Natural killer cell (primary cell): ENCODE data around the gene AGPAT4. TPM values are rescaled to one million over a fixed set of nuclear protein-coding genes. Genes with fewer than 3 reads are reported as not detected.

Experiments used
- ATAC-seq, 3 donors: fragments of 150-1000 bp in 2 of 3; fragments of 200-7000 bp in 1 of 3; cut with Tn5 transposase; 1 replicate in 1 of 3; 2 replicates in 2 of 3; pipeline ENCODE4 v1.10.0; 2021; ENCODE audit warnings: mild to moderate bottlenecking in 2 of 3, moderate library complexity in 2 of 3
- DNase-seq, 2 donors: peaks; one replicate each; pipeline versions ENCODE4 v3.0.0 to v3.0.0-alpha.2; 2013 to 2021; ENCODE audit warnings: mixed read lengths in 1 of 2
- H3K27ac ChIP-seq: one replicate; pipeline ENCODE4 v1.5.1; 2013; ENCODE audit warnings: mild to moderate bottlenecking, low read length
- H3K27me3 ChIP-seq: one replicate; pipeline ENCODE4 v1.6.1; 2013; ENCODE audit warnings: low read length; ENCODE audit not compliant: control insufficient read depth, insufficient read depth
- H3K36me3 ChIP-seq: one replicate; pipeline ENCODE4 v1.6.1; 2013; ENCODE audit warnings: low read length; ENCODE audit not compliant: control insufficient read depth, insufficient read depth
- H3K4me1 ChIP-seq: one replicate; pipeline ENCODE4 v1.6.1; 2013; ENCODE audit warnings: low read length; ENCODE audit not compliant: control insufficient read depth, insufficient read depth
- H3K4me3 ChIP-seq: one replicate; pipeline ENCODE4 v1.5.1; 2013; ENCODE audit warnings: low read length
- H3K9me3 ChIP-seq: one replicate; pipeline ENCODE4 v1.6.1; 2013; ENCODE audit warnings: low read length; ENCODE audit not compliant: control insufficient read depth, insufficient read depth
- H3K27ac Mint-ChIP-seq, 2 donors: one replicate each; pipeline ENCODE4 v1.8.0; 2022; ENCODE audit warnings: mild to moderate bottlenecking in 2 of 2, mixed read lengths in 2 of 2, moderate library complexity in 1 of 2
- H3K27me3 Mint-ChIP-seq, 2 donors: one replicate each; pipeline ENCODE4 v1.8.0; 2022; ENCODE audit warnings: low read depth in 2 of 2, mixed read lengths in 2 of 2
- H3K36me3 Mint-ChIP-seq: one replicate; pipeline ENCODE4 v1.8.0; 2022; ENCODE audit warnings: mixed read lengths
- H3K4me1 Mint-ChIP-seq, 2 donors: one replicate each; pipeline ENCODE4 v1.8.0; 2022; ENCODE audit warnings: mixed read lengths in 2 of 2
- H3K4me3 Mint-ChIP-seq: one replicate; pipeline ENCODE4 v1.8.0; 2022; ENCODE audit warnings: mild to moderate bottlenecking, moderate library complexity, mixed read lengths
- H3K9me3 Mint-ChIP-seq, 2 donors: one replicate each; pipeline ENCODE4 v1.8.0; 2022; ENCODE audit warnings: mixed read lengths in 2 of 2
- CTCF ChIP-seq: fragments of 200-600 bp; IDR thresholded peaks from one replicate; pipeline ENCODE4 v1.8.0; 2022; ENCODE audit warnings: antibody characterized with exemption
- WGBS: methylation state at CpG from one replicate; pipeline ENCODE4 v1.1.7; 2013; ENCODE audit warnings: missing lambda C conversion rate; ENCODE audit not compliant: insufficient coverage; 5-methylcytosine and 5-hydroxymethylcytosine counted together
- intact Hi-C: fragments of 100-400 bp; cut with micrococcal nuclease; formaldehyde crosslinking; loops from one replicate; pipeline ENCODE4 v1.14.2; 2022
- total RNA-seq, 4 donors: library from RNA; stranded (reverse); fragments of 120-200 nt in 1 of 4; gene quantifications; one replicate each; pipeline versions ENCODE4 v1.2.3 to v1.2.4, GENCODE V29; 2013 to 2022

Gene AGPAT4
- total RNA-seq, 3 donors from 2014 or later (not counting 1 experiment from before 2014, with no cell fraction given) = 24.5 to 38.1 (median 25.8) TPM

- Histone ChIP-seq H3K36me3 (no peaks in the 10 kb centered on the region), H3K4me1 (no peaks in the 10 kb centered on the region), H3K27ac (no peak overlapping the region), H3K4me3 (no peak overlapping the region), H3K9me3 (no peaks in the 10 kb centered on the region), H3K27me3 (no peaks in the 10 kb centered on the region)
- Mint-ChIP-seq H3K4me3 (no peak overlapping the region), H3K27me3 (peaks cover 6 to 15% of the 10 kb centered on the region in 2 donors), H3K36me3 (no peaks in the 10 kb centered on the region), H3K9me3 (no peaks in the 10 kb centered on the region), H3K27ac (no peak overlapping the region), H3K4me1 (no peaks in the 10 kb centered on the region)
- intact Hi-C loops = no loop called here
- ATAC-seq = no peak
- DNase-seq = no peak
- no peak for TF ChIP-seq CTCF
- 76% methylated on average over 10 of the region's 10 CpGs for WGBS
Observed at GRCh38 chr6:161308075-161308655, 34.3 kb upstream of the AGPAT4 start.

GRCh38 chr6:161305860-161306259 lies 32.0 kb upstream of the AGPAT4 start:
- Mint-ChIP-seq H3K9me3 (no peaks in the 10 kb centered on the region), H3K4me1 (no peaks in the 10 kb centered on the region), H3K27ac (no peak overlapping the region), H3K4me3 (no peak overlapping the region), H3K36me3 (no peaks in the 10 kb centered on the region), H3K27me3 (peaks cover 4 to 8% of the 10 kb centered on the region in 2 donors)
- Histone ChIP-seq H3K4me1 (no peaks in the 10 kb centered on the region), H3K27ac (no peak overlapping the region), H3K27me3 (no peaks in the 10 kb centered on the region), H3K4me3 (no peak overlapping the region), H3K9me3 (no peaks in the 10 kb centered on the region), H3K36me3 (no peaks in the 10 kb centered on the region)
- ATAC-seq (no peak), DNase-seq (no peak)
- intact Hi-C loops = no loop called here
- no peak for TF ChIP-seq CTCF
- WGBS = 76% methylated on average over 4 of the region's 4 CpGs

- ATAC-seq (no peak), DNase-seq (no peak)
- TF ChIP-seq CTCF = no peak
- Histone ChIP-seq H3K27ac (no peak overlapping the region), H3K36me3 (no peaks in the 10 kb centered on the region), H3K9me3 (no peaks in the 10 kb centered on the region), H3K4me1 (no peaks in the 10 kb centered on the region), H3K27me3 (no peaks in the 10 kb centered on the region), H3K4me3 (no peak overlapping the region)
- H3K4me3 Mint-ChIP-seq = no peak overlapping the region
- H3K27ac Mint-ChIP-seq = no peak overlapping the region
- 91% methylated on average over 16 of the region's 16 CpGs for WGBS
- H3K4me1 Mint-ChIP-seq = no peaks in the 10 kb centered on the region
- no peaks in the 10 kb centered on the region for H3K9me3 Mint-ChIP-seq
- no peaks in the 10 kb centered on the region for H3K36me3 Mint-ChIP-seq
- intact Hi-C loops = no loop called here
- H3K27me3 Mint-ChIP-seq = peaks cover 12 to 13% of the 10 kb centered on the region in 2 donors
Observed at GRCh38 chr6:161303628-161304340, 29.9 kb upstream of the AGPAT4 start.
